G401 (cell line): ENCODE results near the gene ARRDC3. TPM values are rescaled to one million over a fixed set of nuclear protein-coding genes. Genes with fewer than 3 reads are reported as not detected.
"Not testable (repeated sequence)": the region's sequence is repeated elsewhere in the genome, so short reads cannot be mapped to it uniquely, and the experiment has no call there.

Experiments
- DNase-seq: peaks from one replicate; pipeline ENCODE4 v3.0.0-alpha.2; 2015; ENCODE audit warnings: low spot score
- in situ Hi-C: cut with HindIII; loops from 2 replicates; pipeline ENCODE4 v1.10.0; 2016; ENCODE audit warnings: low sequenced_read_pairs, mixed read lengths
- total RNA-seq: library from RNA; depleted of rRNA; stranded (reverse); fragments of >200 nt; shearing (Covaris generic); gene quantifications from 2 replicates; pipeline ENCODE4 v1.2.3, GENCODE V29; 2014

Gene ARRDC3
- total RNA-seq, 1 experiment from 2014 or later = 18.5 TPM

- in situ Hi-C loops = no loop called here
- DNase-seq = no peak
These were observed 53.8 kb downstream of the ARRDC3 start for GRCh38 chr5:91329283-91329682.

- in situ Hi-C loops = no loop called here
- DNase-seq = no peak
These were observed 54.4 kb downstream of the ARRDC3 start for GRCh38 chr5:91328743-91329142.

GRCh38 chr5:91322981-91323380 is 60.1 kb downstream of the ARRDC3 start:
- in situ Hi-C loops, DNase-seq: not testable (repeated sequence)

GRCh38 chr5:91319667-91320066 is 63.5 kb downstream of the ARRDC3 start:
- no peak for DNase-seq
- in situ Hi-C loops = no loop called here

GRCh38 chr5:91318724-91319123 is 64.4 kb downstream of the ARRDC3 start:
- no peak for DNase-seq
- in situ Hi-C loops = no loop called here
